ENCODE results near the gene EPHA4.
A peak's percentile ranks its signal among the peaks of the same experiment; 100 is the strongest.

EPHA4 gene

DNA sequence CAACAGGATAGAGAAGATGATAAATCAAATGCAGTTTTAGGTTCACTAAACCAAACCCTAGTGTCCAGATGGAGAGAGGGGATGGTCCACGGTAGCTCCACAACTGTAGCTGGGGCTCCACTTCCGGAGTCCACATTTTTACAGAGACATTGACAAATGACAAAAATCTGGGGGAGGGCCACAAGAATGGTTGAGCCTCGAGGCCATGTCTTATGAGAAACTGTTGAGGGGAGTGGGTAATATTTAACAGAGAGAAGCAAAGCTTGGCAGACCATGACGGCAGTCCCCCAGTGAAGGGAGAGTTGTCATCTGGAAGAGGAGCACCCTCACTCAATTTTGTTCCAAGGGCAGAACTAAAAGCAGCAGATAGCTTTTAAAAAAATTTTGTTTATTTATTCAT lies 17.6 kb upstream of the EPHA4 start:
- Mint-ChIP-seq H3K9me3 (peaks cover 4% of the 10 kb centered on the region), H3K36me3 (no peaks in the 10 kb centered on the region), H3K27me3 (peaks cover 27% of the 10 kb centered on the region), H3K4me3 (no peak overlapping the region), H3K4me1 (no peaks in the 10 kb centered on the region), H3K27ac (no peak overlapping the region)
- ATAC-seq, result no peak

- Mint-ChIP-seq H3K36me3 (no peaks in the 10 kb centered on the region), H3K27me3 (peaks cover 27% of the 10 kb centered on the region), H3K4me1 (no peaks in the 10 kb centered on the region), H3K9me3 (no peaks in the 10 kb centered on the region), H3K27ac (no peak overlapping the region), H3K4me3 (no peak overlapping the region)
- no peak for ATAC-seq
Observed at GRCh38 chr2:221588306-221588985, 16.3 kb upstream of the EPHA4 start.

DNA sequence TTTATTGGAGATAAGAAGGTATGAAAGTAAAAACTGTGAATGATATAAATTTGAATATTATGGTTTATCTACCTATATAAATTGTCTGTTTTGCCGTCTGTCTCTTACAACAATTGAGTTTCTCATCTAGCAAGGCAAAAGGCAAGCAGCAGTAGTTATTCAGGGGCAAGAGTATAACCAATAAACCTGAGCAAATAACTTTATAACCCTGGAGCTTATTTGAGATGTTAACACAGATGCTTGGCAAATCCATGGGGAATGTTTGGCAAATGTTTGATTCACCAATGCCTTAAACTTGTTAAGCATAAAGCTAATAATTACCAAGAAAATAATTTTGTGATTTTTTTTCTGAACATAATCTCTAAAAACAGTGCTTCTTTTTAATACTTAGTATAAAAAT lies 9.9 kb upstream of the EPHA4 start:
- Mint-ChIP-seq H3K27me3 (peaks cover 31% of the 10 kb centered on the region), H3K36me3 (no peaks in the 10 kb centered on the region), H3K27ac (no peak overlapping the region), H3K4me3 (no peak overlapping the region), H3K9me3 (no peaks in the 10 kb centered on the region), H3K4me1 (no peaks in the 10 kb centered on the region)
- ATAC-seq, result no peak

DNA sequence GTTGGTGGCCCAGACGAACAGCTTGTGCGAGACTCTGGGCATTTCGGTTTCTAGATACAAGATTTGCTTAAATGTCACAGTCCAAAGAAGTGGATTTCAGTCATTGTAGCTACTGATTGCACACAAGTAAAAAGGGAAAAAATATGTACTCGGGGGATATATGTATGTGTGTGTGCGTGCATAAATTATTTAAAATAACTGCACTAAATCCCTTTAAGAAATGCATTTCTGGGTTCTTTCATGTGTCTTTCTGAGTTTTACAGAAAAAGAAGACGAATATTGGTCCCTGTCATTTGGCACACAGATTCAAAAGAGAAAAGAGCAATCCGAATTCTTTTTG lies 2.1 kb upstream of the EPHA4 start:
- peaks cover 76% of the 10 kb centered on the region for H3K27me3 Mint-ChIP-seq
- H3K36me3 Mint-ChIP-seq, result no peaks in the 10 kb centered on the region
- no peak overlapping the region for H3K27ac Mint-ChIP-seq
- H3K9me3 Mint-ChIP-seq, result no peaks in the 10 kb centered on the region
- H3K4me1 Mint-ChIP-seq, result peaks cover 37% of the 10 kb centered on the region
- ATAC-seq, result no peak
- peak overlapping the region; percentile 81 for H3K4me3 Mint-ChIP-seq

- peak overlapping the region; percentile 81 for H3K4me3 Mint-ChIP-seq
- ATAC-seq, result peak; percentile 71
- no peaks in the 10 kb centered on the region for H3K9me3 Mint-ChIP-seq
- peaks cover 75% of the 10 kb centered on the region for H3K27me3 Mint-ChIP-seq
- no peak overlapping the region for H3K27ac Mint-ChIP-seq
- no peaks in the 10 kb centered on the region for H3K36me3 Mint-ChIP-seq
- H3K4me1 Mint-ChIP-seq, result peaks cover 43% of the 10 kb centered on the region
Observed at GRCh38 chr2:221573430-221574230, 1.5 kb upstream of the EPHA4 start.

- peaks cover 70% of the 10 kb centered on the region for H3K27me3 Mint-ChIP-seq
- H3K36me3 Mint-ChIP-seq, result no peaks in the 10 kb centered on the region
Observed at GRCh38 chr2:221572821-221573429, 821 bp upstream of the EPHA4 start.

GRCh38 chr2:221571551-221572218 lies 419 bp downstream of the EPHA4 start:
- H3K27ac Mint-ChIP-seq, result peak overlapping the region; percentile 83
- ATAC-seq, result peak; percentile 4

More at GRCh38 chr2:221572821-221573429, 821 bp upstream of the EPHA4 start:
- peaks cover 47% of the 10 kb centered on the region for H3K4me1 Mint-ChIP-seq
- ATAC-seq, result peak; percentile 37
- peak overlapping the region; percentile 83 for H3K27ac Mint-ChIP-seq
- H3K4me3 Mint-ChIP-seq, result peak overlapping the region; percentile 81
- no peaks in the 10 kb centered on the region for H3K9me3 Mint-ChIP-seq

GRCh38 chr2:221571025-221571550 lies 1.0 kb downstream of the EPHA4 start:
- no peaks in the 10 kb centered on the region for H3K36me3 Mint-ChIP-seq
- H3K27me3 Mint-ChIP-seq, result peaks cover 53% of the 10 kb centered on the region
- H3K4me1 Mint-ChIP-seq, result peaks cover 47% of the 10 kb centered on the region
- no peaks in the 10 kb centered on the region for H3K9me3 Mint-ChIP-seq
- peak overlapping the region; percentile 81 for H3K4me3 Mint-ChIP-seq
- ATAC-seq, result no peak
- H3K27ac Mint-ChIP-seq, result peak overlapping the region; percentile 83

More at GRCh38 chr2:221571551-221572218, 419 bp downstream of the EPHA4 start:
- Mint-ChIP-seq H3K4me3 (peak overlapping the region; percentile 81), H3K9me3 (no peaks in the 10 kb centered on the region), H3K4me1 (peaks cover 47% of the 10 kb centered on the region), H3K27me3 (peaks cover 57% of the 10 kb centered on the region), H3K36me3 (no peaks in the 10 kb centered on the region)

GRCh38 chr2:221570321-221570935 lies 1.7 kb downstream of the EPHA4 start:
- H3K27me3 Mint-ChIP-seq, result peaks cover 53% of the 10 kb centered on the region

GRCh38 chr2:221569871-221570270 lies 2.2 kb downstream of the EPHA4 start:
- Mint-ChIP-seq H3K27ac (peak overlapping the region; percentile 83), H3K4me1 (peaks cover 47% of the 10 kb centered on the region), H3K36me3 (no peaks in the 10 kb centered on the region), H3K9me3 (no peaks in the 10 kb centered on the region), H3K4me3 (peak overlapping the region; percentile 81), H3K27me3 (peaks cover 51% of the 10 kb centered on the region)
- ATAC-seq, result no peak

More at GRCh38 chr2:221570321-221570935, 1.7 kb downstream of the EPHA4 start:
- Mint-ChIP-seq H3K27ac (peak overlapping the region; percentile 83), H3K36me3 (no peaks in the 10 kb centered on the region), H3K9me3 (no peaks in the 10 kb centered on the region), H3K4me1 (peaks cover 47% of the 10 kb centered on the region), H3K4me3 (peak overlapping the region; percentile 81)
- no peak for ATAC-seq

GRCh38 chr2:221569425-221569845 lies 2.7 kb downstream of the EPHA4 start:
- H3K27ac Mint-ChIP-seq, result no peak overlapping the region
- ATAC-seq, result no peak
- H3K9me3 Mint-ChIP-seq, result no peaks in the 10 kb centered on the region
- H3K4me1 Mint-ChIP-seq, result peaks cover 43% of the 10 kb centered on the region
- H3K36me3 Mint-ChIP-seq, result no peaks in the 10 kb centered on the region
- H3K4me3 Mint-ChIP-seq, result no peak overlapping the region
- peaks cover 47% of the 10 kb centered on the region for H3K27me3 Mint-ChIP-seq

DNA sequence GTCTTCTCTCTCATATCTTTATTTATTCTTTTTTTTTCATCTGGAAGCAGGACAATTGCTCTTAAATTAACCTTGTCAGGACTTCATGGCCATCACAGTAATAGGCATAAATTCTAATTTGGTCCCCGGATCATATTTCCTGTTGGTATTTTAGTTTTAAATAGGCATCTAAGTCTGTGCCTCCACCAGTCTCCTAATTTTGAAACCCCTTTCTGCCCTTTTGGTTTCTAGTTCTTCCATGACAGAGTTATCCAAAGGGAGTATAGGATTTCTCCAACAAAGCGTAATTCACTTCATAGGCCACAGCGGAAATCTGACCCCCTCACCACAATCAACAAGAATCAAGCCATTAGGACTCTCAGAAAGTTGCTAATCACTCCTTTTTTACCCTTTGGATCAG lies 3.8 kb downstream of the EPHA4 start:
- no peak for ATAC-seq
- Mint-ChIP-seq H3K36me3 (no peaks in the 10 kb centered on the region), H3K4me3 (no peak overlapping the region), H3K27me3 (peaks cover 35% of the 10 kb centered on the region), H3K9me3 (no peaks in the 10 kb centered on the region), H3K4me1 (peaks cover 33% of the 10 kb centered on the region), H3K27ac (peak overlapping the region; percentile 3)

DNA sequence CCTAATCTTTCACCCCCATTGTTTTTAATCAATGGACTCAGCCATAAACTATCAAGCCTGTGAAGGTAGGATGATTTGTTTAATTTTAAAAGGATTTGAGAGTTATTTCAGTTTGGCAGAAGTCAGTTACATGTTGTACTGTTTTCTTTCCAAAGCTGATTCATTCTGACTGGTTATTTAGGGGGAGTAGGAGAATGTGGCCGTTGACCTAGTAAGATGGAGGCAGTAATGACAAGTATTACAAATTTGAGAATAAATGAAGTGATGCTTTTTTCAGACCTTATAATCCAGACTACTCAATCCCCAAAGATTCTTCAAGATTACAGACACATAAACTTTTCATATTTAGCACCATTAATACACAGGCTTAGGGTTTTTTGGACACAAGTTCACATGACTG lies 4.3 kb downstream of the EPHA4 start:
- peaks cover 35% of the 10 kb centered on the region for H3K27me3 Mint-ChIP-seq

DNA sequence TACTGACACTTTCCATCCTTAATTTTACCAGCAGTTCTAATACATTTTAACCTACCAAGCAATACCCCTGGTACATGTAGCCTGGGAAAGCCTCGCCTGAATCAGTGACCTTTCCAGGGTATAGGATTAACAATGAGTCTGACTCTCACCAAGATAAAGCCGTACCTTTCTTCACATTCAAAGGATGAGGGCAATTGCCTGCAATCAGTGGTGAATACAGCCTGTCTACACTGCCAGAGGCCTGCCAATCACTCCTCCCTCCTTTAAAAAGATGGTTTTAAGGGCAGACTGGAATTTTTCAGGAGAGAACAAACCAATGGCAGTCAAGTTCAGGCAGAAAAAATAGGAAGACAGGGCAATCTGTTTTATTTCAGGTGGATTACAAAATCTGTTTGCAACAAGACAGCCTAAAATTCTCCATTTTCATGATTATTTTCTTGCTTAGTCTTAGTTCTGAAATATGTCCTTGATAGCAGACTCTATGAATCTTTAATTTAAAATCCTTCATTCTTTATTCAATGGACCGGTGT lies 4.8 kb downstream of the EPHA4 start:
- Mint-ChIP-seq H3K4me1 (peaks cover 33% of the 10 kb centered on the region), H3K4me3 (no peak overlapping the region), H3K36me3 (no peaks in the 10 kb centered on the region), H3K27ac (peak overlapping the region; percentile 3), H3K27me3 (peaks cover 30% of the 10 kb centered on the region), H3K9me3 (no peaks in the 10 kb centered on the region)
- ATAC-seq, result no peak

More for the DNA sequence above, 4.3 kb downstream of the EPHA4 start:
- Mint-ChIP-seq H3K36me3 (no peaks in the 10 kb centered on the region), H3K27ac (peak overlapping the region; percentile 3), H3K9me3 (no peaks in the 10 kb centered on the region), H3K4me1 (peaks cover 33% of the 10 kb centered on the region), H3K4me3 (no peak overlapping the region)
- no peak for ATAC-seq
